Mammary epithelial cell (primary cell): ENCODE measurements around the gene SLIRP.

ENCODE experiments used
- EZH2 ChIP-seq: IDR thresholded peaks from 2 replicates; pipeline ENCODE4 v1.6.1; 2012; ENCODE audit warnings: low read length, inconsistent platforms, borderline replicate concordance
- TF ChIP-seq, protein P1 (sequence below), 2 donors: IDR thresholded peaks in 1 of 2; conservative IDR thresholded peaks in 1 of 2; 2 replicates each; pipeline ENCODE4 v1.5.1; 2011 to 2012; ENCODE audit warnings: inconsistent platforms in 2 of 2, low read length in 2 of 2, mild to moderate bottlenecking in 2 of 2, control low read depth in 1 of 2, low read depth in 1 of 2; ENCODE audit not compliant: insufficient read depth in 1 of 2; ENCODE audit errors: extremely low read depth in 1 of 2

DNA sequence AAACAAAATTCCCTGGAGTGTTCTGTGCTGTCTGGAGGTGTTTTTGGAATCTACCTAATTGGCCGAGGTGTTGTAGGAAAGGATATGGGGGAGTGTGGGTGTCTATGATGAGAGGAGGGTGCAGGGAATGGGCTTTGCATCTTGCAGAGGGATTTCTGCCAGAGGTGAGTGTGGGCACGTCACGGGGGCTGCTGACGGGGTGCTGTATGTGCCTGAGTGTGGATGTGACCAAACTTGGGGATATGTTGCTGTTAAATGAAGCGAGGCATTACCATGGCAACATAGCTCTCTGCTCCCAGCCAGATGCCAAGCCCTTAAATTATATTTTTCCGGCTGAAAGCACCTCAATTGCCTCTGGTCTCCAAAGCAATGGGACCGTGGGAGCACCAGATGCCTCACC, 47.1 kb upstream of the SLIRP start:
- TF ChIP-seq, protein P1, sequence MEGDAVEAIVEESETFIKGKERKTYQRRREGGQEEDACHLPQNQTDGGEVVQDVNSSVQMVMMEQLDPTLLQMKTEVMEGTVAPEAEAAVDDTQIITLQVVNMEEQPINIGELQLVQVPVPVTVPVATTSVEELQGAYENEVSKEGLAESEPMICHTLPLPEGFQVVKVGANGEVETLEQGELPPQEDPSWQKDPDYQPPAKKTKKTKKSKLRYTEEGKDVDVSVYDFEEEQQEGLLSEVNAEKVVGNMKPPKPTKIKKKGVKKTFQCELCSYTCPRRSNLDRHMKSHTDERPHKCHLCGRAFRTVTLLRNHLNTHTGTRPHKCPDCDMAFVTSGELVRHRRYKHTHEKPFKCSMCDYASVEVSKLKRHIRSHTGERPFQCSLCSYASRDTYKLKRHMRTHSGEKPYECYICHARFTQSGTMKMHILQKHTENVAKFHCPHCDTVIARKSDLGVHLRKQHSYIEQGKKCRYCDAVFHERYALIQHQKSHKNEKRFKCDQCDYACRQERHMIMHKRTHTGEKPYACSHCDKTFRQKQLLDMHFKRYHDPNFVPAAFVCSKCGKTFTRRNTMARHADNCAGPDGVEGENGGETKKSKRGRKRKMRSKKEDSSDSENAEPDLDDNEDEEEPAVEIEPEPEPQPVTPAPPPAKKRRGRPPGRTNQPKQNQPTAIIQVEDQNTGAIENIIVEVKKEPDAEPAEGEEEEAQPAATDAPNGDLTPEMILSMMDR (conservative IDR thresholded peaks at IDR 0.05 in 1 of 2, IDR thresholded peaks at IDR 0.05 in 1 of 2; ENCODE audit: extremely low read depth in 1 of 2, insufficient read depth in 1 of 2, low read depth in 1 of 2, low read length in 2 of 2): no peak
- TF ChIP-seq EZH2: no peak
